GDM1 (cell line): ENCODE data around the gene ITGA4.
A peak's percentile ranks its signal among the peaks of the same experiment; 100 is the strongest.

Source experiments
- DNase-seq: peaks from one replicate; lab custom pipeline; 2025; lab: John Stamatoyannopoulos, UW

Gene ITGA4

GRCh38 chr2:181458871-181459270 lies 1.7 kb downstream of the ITGA4 start:
- DNase-seq = no peak

- DNase-seq = no peak
Observed at GRCh38 chr2:181459621-181460021, 2.4 kb downstream of the ITGA4 start.

- DNase-seq = peak; percentile 39
Observed at GRCh38 chr2:181461056-181461997, 4.1 kb downstream of the ITGA4 start.

- DNase-seq = no peak
Observed at GRCh38 chr2:181462033-181462432, 4.8 kb downstream of the ITGA4 start.

GRCh38 chr2:181463588-181463987 lies 6.4 kb downstream of the ITGA4 start:
- no peak for DNase-seq

- no peak for DNase-seq
Observed at GRCh38 chr2:181464966-181465365, 7.8 kb downstream of the ITGA4 start.

- DNase-seq = no peak
Observed at GRCh38 chr2:181465676-181466375, 8.6 kb downstream of the ITGA4 start.

- peak; percentile 24 for DNase-seq
Observed at GRCh38 chr2:181466661-181467576, 9.7 kb downstream of the ITGA4 start.

- DNase-seq = no peak
Observed at GRCh38 chr2:181467966-181468707, 11.0 kb downstream of the ITGA4 start.

- DNase-seq = no peak
Observed at GRCh38 chr2:181468811-181469210, 11.6 kb downstream of the ITGA4 start.

- no peak for DNase-seq
Observed at GRCh38 chr2:181471226-181471625, 14.0 kb downstream of the ITGA4 start.

GRCh38 chr2:181471783-181472182 lies 14.6 kb downstream of the ITGA4 start:
- no peak for DNase-seq

- no peak for DNase-seq
Observed at GRCh38 chr2:181472990-181473389, 15.8 kb downstream of the ITGA4 start.

- no peak for DNase-seq
Observed at GRCh38 chr2:181474222-181474881, 17.2 kb downstream of the ITGA4 start.

- DNase-seq = no peak
Observed at GRCh38 chr2:181483211-181483610, 26.0 kb downstream of the ITGA4 start.

- DNase-seq = no peak
Observed at GRCh38 chr2:181483876-181484275, 26.7 kb downstream of the ITGA4 start.

- no peak for DNase-seq
Observed at GRCh38 chr2:181484851-181485637, 27.9 kb downstream of the ITGA4 start.

- no peak for DNase-seq
Observed at GRCh38 chr2:181485638-181485946, 28.4 kb downstream of the ITGA4 start.

- no peak for DNase-seq
Observed at GRCh38 chr2:181499231-181499630, 42.0 kb downstream of the ITGA4 start.

GRCh38 chr2:181500201-181500600 lies 43.0 kb downstream of the ITGA4 start:
- DNase-seq = no peak
